ENCODE results near the gene AP1AR.

The AP1AR gene

DNA sequence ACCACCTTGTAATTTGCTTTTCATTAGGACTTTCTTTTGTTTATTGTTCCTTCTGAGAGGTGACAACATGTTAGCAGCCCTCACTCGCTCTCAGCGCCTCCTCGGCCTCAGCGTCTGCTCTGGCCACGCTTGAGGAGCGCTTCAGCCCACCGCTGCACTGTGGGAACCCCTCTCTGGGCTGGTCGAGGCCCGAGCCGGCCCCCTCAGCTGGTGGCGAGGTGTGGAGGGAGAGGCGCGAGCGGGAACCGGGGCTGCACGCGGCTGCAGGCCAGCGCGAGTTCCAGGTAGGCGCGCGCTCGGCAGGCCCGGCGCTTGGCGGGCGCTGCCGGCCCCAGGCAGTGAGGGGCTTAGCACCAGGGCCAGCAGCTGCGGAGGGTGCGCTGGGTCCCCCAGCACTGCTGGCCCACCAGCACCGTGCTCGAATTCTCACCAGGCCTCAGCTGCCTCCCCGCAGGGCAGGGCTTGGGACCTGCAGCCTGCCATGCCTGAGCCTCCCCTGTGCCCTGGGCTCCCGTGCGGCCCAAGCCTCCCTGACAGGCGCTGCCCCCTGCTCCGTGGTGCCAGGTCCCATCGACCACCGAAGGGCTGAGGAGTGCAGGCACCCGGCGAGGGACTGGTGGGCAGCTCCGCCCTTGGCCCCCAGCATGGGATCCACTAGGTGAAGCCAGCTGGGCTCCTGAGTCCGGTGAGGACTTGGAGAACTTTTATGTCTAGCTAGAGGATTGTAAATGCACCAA is 9.2 kb upstream of the AP1AR start:
- DNase-seq: no peak

DNA sequence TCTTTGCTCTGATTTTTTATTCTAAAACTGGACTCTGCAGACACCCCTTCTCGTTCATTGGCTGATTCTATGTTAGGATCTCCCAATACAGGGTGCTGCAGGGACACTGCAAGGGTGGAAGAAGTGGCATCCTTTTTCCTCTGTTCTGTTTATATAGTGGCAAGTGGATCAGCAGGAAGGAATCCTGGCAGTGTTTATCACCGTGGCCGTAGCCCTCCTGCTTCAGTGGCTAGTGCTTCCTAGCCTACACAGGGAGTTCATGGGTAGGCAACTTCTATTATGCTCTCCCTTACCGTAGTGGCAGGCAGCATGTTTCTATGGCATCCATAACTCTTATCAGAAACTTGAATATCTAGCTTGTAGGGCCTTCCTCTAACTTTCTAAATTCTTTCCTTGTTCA is 6.4 kb upstream of the AP1AR start:
- no peak for DNase-seq

DNA sequence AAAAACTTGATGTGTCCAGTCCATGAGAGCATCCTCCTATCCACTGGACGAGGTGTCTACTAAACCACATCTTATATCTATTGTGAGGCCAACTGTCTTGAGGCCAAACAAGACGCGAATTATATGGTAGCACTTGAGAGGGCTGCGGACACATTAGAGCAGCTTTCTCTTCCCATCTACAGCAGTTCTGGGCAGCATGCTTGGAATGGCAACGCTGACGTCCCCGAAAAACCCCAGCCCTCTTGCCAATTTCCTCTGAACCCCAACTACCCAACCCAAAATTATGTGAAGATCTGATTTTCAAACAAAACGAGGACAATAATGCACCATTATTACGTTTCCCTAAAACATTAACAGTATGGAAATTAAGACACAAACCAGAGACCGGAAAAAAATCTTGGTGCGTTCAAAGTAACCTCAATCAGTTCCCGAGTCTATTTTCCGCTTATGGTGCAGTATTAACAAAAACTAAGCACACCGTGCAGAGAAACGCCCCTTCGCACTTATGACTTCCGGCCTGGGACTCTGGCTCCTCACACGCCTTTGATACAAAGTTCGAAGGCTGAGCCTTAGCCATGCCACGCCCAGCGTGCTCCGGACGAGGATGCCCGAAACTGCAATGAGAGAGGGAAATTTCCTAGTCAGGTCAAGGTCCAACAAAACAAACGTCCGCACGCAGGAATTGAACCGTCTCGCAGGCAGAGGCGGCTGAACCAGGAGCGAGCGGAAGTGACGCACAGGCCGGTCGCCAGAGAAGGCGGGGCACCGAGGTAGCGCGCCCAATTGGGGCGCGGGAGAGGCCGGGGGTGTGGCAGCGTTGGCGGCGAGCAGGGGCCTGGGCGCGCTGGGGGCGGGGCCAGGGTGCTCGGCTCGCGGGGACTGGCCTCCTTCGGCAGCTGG is 458 bp upstream of the AP1AR start:
- peak; percentile 97 for DNase-seq

DNA sequence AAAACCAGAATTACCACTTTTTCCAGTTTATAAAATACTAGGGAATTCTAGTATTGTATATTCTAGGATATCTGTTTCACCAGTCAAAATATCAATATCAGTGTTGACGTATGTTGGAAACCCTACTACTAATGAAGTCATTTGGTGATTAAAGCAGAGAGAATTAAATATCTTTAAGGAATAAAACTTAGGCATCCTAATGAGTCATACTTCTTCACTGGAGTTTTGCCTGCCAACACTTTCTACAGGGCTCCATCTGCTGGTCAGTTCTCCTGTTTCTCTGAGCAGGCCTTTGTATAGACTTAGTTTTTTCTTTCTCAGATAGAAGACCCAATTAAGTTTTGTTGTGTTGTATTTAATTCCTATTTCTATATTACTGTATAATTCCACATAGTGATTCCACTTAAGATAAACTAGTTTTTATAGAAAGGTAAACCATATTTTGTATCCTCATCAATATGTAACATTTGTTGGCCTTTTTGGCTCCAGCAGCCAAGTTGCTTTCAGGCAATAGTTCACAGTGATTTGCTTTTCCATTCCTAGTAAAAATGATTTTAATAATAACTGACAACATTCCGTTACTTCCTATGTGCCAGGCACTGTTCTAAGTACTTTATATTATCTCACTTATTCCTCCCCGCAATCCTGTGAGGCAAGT is 3.5 kb downstream of the AP1AR start:
- peak; percentile 86 for DNase-seq

DNA sequence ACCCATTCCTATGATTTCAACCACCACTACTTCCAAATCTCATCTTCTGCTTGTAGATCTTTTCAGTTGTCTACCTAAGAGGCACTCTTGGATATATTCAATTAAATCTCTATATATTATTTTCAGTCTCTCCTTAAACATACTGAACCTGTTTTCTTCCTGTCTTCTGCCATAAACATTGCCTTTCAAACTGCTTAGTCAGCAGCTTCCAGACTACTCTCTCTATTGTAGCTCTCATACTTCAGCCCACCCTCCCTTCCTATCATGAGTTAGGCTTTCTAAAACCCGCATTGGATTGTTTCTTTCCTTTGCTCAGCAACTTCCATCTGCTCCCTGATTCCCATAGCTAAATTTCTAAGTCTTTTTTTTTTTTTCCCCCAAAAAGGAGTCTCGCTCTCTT is 4.5 kb downstream of the AP1AR start:
- DNase-seq: no peak

DNA sequence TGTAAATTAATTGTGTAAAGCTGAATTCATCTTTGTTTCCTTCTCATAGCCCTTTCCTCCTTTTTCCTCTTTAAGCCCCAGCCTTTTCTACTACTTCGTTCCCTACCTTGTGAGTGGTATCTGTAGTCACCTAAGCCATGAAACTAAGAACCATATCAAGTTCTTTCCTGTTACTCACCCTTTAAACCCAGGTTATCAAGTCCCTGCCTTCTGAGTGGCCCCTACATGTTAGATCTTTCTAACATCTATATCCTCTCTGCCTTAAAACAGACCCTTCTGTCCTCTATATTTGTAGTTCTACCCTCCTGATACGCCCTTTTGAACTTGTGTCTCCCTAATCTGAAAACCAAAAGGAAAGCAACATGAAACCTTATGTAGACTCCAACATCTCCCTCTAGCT is 7.2 kb downstream of the AP1AR start:
- no peak for DNase-seq

DNA sequence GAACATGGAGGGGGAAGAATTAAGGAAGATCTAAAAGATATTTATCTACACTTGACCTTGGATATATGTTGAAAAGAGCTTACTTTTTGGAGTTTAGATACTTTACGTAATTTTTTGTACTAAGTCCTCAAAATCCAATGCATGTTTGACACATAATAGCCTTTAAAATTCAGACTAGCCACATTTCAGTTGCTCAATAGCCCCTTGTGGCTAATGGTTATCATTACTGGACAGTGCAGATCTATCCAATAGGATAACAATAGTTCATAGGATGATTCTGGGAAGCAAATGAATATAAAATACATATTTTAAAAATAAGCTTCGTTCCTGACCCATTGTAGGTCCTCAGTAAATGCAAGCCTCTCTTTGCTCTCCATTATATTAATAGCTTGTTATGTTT is 13.8 kb downstream of the AP1AR start:
- DNase-seq: no peak

DNA sequence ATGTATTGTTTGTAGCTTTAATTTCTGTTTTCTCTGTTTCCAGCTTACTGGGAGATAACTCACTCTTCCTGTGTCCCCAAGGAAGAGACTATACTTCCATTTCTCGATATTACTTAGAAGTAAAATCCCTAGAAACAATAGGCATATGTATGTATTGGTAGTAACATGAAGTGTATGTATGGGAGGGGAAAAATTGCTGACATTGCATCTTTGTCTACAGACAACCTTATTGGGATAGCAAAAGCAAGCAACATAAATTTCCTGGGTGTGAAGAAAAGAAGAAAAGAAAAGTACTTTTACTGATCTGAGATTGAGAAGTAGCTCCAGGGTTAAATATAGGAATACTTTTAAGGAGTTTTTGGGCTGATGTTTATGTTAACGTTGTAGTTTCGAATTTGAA is 15.4 kb downstream of the AP1AR start:
- no peak for DNase-seq

DNA sequence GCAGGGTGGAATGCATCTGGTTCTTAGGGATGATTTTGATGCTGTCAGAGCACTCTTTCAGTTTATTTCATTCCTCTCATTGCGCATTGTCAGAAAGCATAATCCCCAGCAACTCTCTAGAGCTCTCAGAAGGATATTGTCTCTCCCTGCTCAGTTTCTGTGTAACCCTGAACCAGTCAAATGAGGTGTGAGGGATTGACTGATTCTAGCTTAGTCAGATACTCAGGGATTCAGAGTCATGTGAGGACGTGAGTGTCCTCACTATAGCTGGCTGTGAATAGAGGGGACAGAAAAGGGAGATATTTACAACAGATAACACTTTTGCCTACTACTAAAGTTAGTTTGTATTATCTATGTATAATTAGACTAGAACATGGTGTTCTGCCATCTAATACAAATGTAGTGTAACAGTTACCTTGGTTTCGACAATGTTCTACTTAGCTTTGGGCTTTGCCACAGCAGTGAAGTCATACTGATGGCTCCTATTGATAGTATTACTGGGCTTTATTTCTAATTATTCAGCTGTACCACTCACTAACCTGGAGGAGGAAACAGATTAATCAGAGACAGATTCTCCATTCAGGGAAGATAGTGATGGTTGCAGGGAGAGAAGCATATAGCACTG is 19.5 kb downstream of the AP1AR start:
- no peak for DNase-seq

DNA sequence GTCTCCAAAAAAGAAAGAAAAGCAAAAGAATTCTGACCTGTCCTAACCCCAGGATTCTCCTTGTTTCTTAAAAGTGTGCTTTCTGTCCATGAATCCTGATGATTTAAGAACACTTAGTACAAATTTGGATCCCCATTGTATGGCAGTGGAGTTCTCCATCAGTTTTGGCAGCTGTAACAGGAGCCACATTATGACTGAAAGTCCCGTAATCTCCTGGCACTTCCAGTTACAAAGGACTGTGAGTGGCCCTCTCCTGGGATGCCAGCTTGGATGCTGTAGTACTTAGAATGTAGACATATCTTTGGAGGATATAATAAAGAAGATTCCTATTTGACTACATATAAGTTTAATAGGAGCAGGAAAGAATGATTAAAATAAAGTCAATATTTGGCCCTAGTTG is 20.6 kb downstream of the AP1AR start:
- no peak for DNase-seq

DNA sequence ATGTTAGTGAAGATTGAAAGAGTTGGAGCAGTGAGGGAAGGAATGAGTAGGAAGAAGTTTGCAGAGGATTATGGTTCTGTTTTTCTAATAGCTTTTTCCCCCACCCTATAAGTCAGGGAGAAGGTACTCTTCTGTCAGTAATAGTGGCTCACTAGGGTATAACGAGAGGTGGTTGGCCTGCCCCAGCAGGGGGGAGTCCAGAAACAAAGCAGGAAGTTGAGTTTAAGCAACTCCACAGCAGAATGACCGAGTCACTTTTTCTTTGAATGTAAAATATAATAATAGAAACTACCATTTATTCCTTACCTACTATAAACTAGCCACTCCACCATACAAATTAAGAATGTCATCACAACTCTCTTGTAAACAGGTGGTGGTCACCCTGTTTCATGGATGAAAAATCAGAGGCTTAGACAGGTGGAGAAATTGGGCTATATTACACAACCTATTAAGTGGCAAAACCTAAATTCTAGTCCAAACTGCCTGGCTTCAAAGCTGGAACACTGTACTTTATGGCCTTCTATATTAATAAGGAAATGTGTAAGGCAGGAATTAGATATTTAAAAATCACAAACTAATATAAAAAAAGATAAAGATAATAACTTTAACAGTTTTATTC is 21.9 kb downstream of the AP1AR start:
- DNase-seq: no peak

DNA sequence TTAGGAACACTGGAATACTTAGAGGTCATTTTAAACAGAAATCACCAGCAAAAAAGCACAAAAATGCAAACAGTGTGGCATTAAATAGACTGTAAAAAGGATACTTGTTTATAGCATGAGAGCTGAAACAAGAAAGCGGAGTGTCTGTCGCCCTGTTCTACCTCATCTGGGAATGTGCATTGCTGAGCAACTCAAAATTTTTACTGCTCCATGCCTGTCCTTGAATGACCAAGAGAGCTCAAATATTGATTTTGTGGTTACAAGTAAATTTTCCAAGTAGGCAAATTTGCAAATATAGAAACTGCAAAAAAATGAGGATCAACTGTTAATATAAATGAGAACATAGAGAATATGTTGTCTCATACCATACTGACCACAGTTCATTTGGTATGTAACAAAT is 25.5 kb downstream of the AP1AR start:
- DNase-seq: no peak

DNA sequence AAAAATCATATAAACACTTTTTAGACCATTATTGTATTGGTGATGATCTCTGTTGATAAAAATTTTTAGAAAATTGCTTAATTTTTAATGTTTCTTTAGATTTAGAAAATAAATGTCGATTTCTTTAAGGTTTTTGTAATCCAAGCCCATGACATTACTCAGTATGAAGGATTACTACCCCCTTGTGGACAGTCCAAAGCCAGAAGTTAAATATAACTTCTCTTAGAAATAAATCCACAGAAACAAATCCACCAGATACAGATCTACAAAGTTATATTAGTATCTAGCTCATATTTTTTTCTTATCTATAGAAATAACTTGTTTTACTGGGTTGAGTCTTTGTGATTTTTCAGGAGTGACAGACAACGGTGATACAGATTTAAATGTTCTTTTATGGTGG is 35.2 kb downstream of the AP1AR start:
- peak; percentile 15 for DNase-seq

DNA sequence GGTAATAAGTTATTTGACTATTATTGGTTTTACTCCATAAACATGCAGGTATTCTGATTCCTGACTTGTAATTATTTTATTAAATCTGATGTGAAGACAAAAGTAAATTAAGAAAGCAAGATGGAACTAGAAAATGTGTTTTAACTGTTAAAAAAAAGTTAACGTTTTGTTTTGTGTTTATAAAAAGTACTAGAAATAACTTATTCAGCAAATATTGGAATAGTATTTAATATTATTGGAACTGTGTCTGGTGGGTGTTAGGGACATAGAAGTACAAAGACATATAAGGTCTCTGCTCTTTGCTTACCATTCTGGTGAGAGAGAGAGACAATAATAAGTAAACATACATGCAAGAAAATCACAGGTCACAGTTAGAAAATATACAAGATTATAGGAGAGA is 38.5 kb downstream of the AP1AR start:
- DNase-seq: no peak

DNA sequence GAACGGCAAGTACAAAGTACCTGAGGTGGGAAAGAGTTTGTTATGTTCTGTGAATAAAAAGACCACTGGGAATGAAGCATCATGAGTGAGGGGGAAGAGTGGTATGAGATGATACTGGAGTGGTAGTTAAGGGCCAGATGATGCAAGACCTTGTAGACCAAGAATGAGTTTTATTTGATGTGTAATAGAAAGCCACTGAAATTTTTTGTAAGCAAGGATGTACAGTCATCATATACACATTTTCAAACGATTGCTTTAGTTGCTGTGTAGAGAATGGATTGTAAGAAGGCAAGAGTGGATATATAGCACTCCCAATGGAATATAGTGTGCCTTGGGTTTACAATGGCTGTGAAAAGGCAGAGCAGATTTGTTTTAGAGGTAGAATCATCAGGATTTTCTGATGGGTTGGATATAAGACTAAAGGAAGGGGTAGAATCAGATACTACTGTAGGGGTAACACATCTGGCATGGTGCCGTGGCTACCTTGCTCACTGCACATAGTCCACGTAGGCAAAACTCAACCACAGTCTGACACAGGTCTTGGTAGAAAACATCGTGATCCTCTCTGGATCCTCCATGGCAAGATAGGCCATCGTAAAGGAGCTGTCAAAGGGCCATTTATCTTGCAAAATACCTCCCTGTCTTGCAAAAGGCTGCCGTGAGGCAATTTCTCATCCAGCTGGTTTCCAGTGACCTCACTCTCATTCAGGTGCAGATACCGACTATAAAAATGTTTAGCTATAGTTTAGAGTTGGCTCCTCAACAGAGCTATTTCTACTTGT is 39.2 kb downstream of the AP1AR start:
- DNase-seq: peak; percentile 92

DNA sequence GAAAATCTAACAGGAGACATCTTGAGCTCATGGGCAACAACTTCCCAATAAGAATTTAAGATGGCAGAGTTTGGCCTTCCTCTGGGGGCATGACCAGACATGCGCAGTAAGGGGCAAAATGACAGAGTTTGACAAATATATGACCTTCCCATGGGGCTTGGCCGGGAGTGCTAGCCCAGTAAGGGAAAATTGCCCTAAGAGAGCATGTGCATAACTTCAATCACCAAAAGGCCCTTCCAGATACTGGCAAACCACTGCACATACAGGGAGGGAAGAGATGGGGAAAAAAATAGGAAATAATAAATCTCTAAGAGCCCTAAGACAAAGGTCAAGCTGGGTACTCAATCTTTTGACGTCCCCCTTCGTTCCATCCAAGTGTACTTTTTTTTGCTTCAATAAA is 40.7 kb downstream of the AP1AR start:
- no peak for DNase-seq

DNA sequence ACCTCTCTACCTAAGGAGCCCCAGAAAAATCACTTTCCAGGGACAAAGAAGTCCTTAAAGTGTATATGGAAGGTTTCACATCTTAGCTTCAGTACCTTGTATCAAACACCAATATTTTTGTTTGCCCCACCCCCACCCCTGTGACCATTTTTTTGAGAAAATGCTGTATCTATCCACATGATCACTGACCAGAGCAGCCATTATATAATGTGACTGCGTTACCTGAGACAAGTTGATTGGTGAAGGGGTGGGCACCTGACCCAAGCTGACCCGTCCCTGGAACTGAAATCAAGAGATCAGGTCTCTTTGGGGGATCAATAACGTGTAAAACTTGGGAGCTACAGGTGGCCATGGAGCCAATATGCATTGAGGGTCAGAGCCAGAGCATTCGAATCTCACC is 43.4 kb downstream of the AP1AR start:
- no peak for DNase-seq

DNA sequence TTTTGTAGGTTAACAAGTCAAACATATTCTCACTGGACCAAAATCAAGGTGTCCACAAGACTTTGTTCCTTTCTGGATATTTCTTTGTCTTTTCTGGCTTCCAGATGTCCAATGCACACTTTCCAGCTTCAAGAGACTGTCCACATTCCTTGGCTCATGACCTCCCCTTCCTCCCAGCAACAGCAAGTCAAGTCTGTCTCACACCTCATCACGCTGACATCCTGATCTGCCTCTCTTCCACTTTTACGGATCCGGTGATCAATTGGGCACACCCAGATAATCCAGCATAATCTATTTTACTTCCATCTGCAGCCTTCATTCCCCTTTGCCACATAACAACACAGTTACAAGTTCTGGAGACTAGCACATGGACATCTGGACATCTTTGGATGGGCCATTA is 44.5 kb downstream of the AP1AR start:
- no peak for DNase-seq

DNA sequence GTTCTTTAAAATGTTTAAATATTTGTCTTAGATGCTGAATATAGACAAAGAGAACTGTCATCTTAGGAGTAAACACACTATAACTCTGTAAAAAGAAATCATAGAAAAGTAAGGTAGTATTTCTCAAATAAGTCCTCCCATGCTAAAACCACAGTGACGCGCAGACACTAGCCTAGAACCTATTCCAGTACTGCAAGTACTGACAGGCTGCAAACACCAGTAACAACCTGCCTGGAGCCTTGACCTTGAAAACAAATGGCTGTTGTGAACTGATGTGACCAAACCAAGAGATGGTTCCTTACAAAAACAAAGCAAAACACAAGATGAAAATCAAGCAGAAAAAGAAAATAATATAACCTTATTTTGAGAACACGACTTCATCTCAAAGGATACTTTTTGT is 45.6 kb downstream of the AP1AR start:
- DNase-seq: no peak

DNA sequence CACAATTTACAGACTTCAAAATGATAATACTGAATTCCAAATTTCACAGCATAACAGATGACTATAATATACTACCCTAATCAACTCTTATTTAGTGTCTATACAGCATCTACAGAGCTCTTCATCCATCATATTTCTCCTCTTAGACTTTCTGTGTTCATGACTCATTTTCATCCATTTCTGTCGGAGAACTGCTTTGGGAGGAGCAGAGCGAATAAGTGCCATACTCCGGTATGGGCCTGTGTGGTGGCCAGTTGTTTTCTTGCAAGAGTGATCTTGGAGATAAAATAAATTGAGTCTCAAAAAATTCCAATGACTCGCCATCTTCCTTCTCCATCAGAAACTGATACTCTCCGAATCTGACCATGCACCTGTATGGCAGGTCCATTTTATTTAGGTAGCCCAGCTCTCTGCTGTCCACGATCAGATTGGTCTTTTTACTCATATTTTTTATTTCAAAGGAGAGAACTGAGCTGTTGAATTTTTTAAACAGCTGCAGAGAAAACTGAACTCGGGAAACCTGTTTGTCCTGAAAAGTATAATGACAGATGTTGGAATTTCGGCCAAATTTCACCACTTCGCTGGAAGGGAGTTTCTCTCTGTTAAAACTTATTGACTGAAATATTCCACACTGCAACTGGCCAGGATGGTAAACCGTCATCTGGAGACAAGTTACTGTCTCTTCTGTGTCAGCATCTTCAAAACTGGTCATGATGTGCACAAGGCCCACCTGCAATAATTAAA is 46.3 kb downstream of the AP1AR start:
- DNase-seq: no peak
